Measurements from ENCODE around the gene SLC41A1.
"Not testable (repeated sequence)": the region's sequence is repeated elsewhere in the genome, so short reads cannot be mapped to it uniquely, and the experiment has no call there.

Gene SLC41A1

DNA sequence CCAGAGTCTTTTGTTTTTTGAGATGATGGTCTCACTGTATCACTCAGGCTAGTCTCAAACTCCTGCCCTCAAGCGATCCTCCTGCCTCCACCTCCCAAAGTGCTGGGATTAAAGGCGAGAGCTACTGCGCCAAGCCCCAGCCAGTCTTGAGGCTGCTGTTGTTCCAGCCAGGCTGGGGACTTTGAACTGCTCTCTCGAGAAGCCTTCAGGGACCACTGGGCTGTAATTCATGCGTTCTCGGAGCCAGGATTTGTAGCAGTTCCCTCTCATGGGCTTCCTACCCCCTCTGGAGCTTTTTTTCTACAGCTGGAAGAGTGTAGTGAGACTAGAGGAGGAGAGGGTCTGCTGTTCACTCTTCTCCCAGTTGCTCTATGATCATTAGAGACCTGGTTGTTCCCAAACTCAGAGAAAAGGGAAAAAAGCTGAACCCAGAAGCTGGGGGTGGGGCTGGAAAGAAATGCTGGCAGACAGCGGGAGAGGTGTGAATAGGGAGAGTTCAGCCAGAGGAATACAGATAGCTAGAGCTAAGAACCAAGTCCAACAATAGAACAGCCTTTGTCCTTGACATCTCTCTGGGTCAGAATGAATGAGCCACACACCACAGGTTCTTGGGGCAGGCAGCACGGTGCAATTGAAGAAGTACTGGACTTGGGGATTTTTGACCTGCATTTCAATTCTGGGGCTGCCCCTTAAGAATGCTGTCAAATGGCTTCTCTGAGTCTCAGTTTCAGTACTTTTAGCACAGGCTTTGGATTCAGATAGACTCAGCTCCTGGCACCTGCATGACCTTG is 13.2 kb upstream of the SLC41A1 start:
- H3K79me2 ChIP-seq (ENCODE audit: insufficient read depth, low read length) = no peaks in the 10 kb centered on the region
- no peaks in the 10 kb centered on the region for H3K36me3 ChIP-seq (ENCODE audit: insufficient read depth, low read length)
- no peak overlapping the region for H3K4me3 ChIP-seq (ENCODE audit: low read length, poor library complexity, severe bottlenecking)
- no peaks in the 10 kb centered on the region for H3K27me3 ChIP-seq (ENCODE audit: insufficient read depth, low read length, poor library complexity, severe bottlenecking)
- H4K20me1 ChIP-seq (ENCODE audit: insufficient read depth, low read length, poor library complexity, severe bottlenecking) = no peaks in the 10 kb centered on the region
- H3K9me2 ChIP-seq (replicated peaks; ENCODE audit: low read depth, low read length) = no peaks in the 10 kb centered on the region
- TF ChIP-seq, protein P1, sequence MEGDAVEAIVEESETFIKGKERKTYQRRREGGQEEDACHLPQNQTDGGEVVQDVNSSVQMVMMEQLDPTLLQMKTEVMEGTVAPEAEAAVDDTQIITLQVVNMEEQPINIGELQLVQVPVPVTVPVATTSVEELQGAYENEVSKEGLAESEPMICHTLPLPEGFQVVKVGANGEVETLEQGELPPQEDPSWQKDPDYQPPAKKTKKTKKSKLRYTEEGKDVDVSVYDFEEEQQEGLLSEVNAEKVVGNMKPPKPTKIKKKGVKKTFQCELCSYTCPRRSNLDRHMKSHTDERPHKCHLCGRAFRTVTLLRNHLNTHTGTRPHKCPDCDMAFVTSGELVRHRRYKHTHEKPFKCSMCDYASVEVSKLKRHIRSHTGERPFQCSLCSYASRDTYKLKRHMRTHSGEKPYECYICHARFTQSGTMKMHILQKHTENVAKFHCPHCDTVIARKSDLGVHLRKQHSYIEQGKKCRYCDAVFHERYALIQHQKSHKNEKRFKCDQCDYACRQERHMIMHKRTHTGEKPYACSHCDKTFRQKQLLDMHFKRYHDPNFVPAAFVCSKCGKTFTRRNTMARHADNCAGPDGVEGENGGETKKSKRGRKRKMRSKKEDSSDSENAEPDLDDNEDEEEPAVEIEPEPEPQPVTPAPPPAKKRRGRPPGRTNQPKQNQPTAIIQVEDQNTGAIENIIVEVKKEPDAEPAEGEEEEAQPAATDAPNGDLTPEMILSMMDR (conservative IDR thresholded peaks at IDR 0.05; ENCODE audit: low read length) = no peak
- no peak for TF ChIP-seq EZH2phosphoT487 (IDR thresholded peaks at IDR 0.05; ENCODE audit: borderline replicate concordance)
- H2AFZ ChIP-seq (ENCODE audit: low read length) = no peak overlapping the region
- H3K4me1 ChIP-seq (ENCODE audit: insufficient read depth, low read length, poor library complexity, severe bottlenecking) = peaks cover 21% of the 10 kb centered on the region
- no peaks in the 10 kb centered on the region; the same call in 1 of the 2 replicates for H3F3A ChIP-seq (ENCODE audit: low read depth)
- H3K4me2 ChIP-seq (ENCODE audit: low read depth, low read length, poor library complexity, severe bottlenecking) = no peak overlapping the region
- H3K9me3 ChIP-seq (ENCODE audit: insufficient read depth, low read depth, low read length) = no peaks in the 10 kb centered on the region
- H3K9ac ChIP-seq (ENCODE audit: low read depth, low read length, poor library complexity, severe bottlenecking) = no peak overlapping the region

DNA sequence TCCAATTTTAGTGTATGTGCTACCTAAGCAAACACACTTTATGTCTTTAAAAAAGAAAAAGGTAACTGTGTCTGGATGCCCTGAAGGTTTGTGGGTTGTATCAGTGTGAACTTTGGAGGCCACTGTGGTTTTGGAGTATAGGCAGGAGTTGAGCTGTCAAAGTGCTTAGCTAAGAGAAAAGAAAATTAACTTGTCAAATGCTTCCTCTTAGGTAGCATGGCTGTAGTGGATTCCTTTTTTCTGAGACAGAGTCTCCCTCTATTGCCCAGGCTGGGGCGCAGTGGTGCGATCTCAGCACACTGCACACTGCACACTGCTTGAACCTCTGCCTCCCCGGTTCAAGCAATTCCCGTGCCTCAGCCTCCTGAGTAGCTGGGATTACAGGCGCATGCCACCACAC is 11.2 kb upstream of the SLC41A1 start:
- Histone ChIP-seq H3K9me2 (replicated peaks; ENCODE audit: low read depth, low read length) (0 out of 2 replicates have a peak, but pooled peaks cover 7% of the 10 kb centered on the region), H3F3A (ENCODE audit: low read depth) (no peaks in the 10 kb centered on the region; the same call in 1 of the 2 replicates), H2AFZ (ENCODE audit: low read length) (no peak overlapping the region), H3K9ac (ENCODE audit: low read depth, low read length, poor library complexity, severe bottlenecking) (no peak overlapping the region), H3K4me2 (ENCODE audit: low read depth, low read length, poor library complexity, severe bottlenecking) (peak overlapping the region; percentile 49), H3K4me3 (ENCODE audit: low read length, poor library complexity, severe bottlenecking) (peak overlapping the region; percentile 22), H4K20me1 (ENCODE audit: insufficient read depth, low read length, poor library complexity, severe bottlenecking) (no peaks in the 10 kb centered on the region), H3K9me3 (ENCODE audit: insufficient read depth, low read depth, low read length) (no peaks in the 10 kb centered on the region), H3K79me2 (ENCODE audit: insufficient read depth, low read length) (no peaks in the 10 kb centered on the region), H3K27me3 (ENCODE audit: insufficient read depth, low read length, poor library complexity, severe bottlenecking) (no peaks in the 10 kb centered on the region), H3K36me3 (ENCODE audit: insufficient read depth, low read length) (no peaks in the 10 kb centered on the region), H3K4me1 (ENCODE audit: insufficient read depth, low read length, poor library complexity, severe bottlenecking) (peaks cover 21% of the 10 kb centered on the region)
- TF ChIP-seq EZH2phosphoT487 (IDR thresholded peaks at IDR 0.05; ENCODE audit: borderline replicate concordance) = no peak
- TF ChIP-seq, protein P1 (conservative IDR thresholded peaks at IDR 0.05; ENCODE audit: low read length) = peak; percentile 40

- H3K4me1 ChIP-seq (ENCODE audit: insufficient read depth, low read length, poor library complexity, severe bottlenecking) = peaks cover 21% of the 10 kb centered on the region
- not testable (repeated sequence) for H3F3A ChIP-seq (ENCODE audit: low read depth); H3K27me3 ChIP-seq (ENCODE audit: insufficient read depth, low read length, poor library complexity, severe bottlenecking); H3K9ac ChIP-seq (ENCODE audit: low read depth, low read length, poor library complexity, severe bottlenecking); H4K20me1 ChIP-seq (ENCODE audit: insufficient read depth, low read length, poor library complexity, severe bottlenecking); H3K9me2 ChIP-seq (replicated peaks; ENCODE audit: low read depth, low read length); H3K36me3 ChIP-seq (ENCODE audit: insufficient read depth, low read length); H2AFZ ChIP-seq (ENCODE audit: low read length); H3K9me3 ChIP-seq (ENCODE audit: insufficient read depth, low read depth, low read length); H3K79me2 ChIP-seq (ENCODE audit: insufficient read depth, low read length)
- peak overlapping the region; percentile 49 for H3K4me2 ChIP-seq (ENCODE audit: low read depth, low read length, poor library complexity, severe bottlenecking)
- H3K4me3 ChIP-seq (ENCODE audit: low read length, poor library complexity, severe bottlenecking) = peak overlapping the region; percentile 22
These were observed 10.3 kb upstream of the SLC41A1 start for GRCh38 chr1:205823260-205823659.

GRCh38 chr1:205822397-205822796 is 9.4 kb upstream of the SLC41A1 start:
- Histone ChIP-seq H3K9me2 (replicated peaks; ENCODE audit: low read depth, low read length) (0 out of 2 replicates have a peak, but pooled peaks cover 7% of the 10 kb centered on the region), H3K9ac (ENCODE audit: low read depth, low read length, poor library complexity, severe bottlenecking) (no peak overlapping the region), H3K4me2 (ENCODE audit: low read depth, low read length, poor library complexity, severe bottlenecking) (no peak overlapping the region), H3K4me3 (ENCODE audit: low read length, poor library complexity, severe bottlenecking) (no peak overlapping the region), H4K20me1 (ENCODE audit: insufficient read depth, low read length, poor library complexity, severe bottlenecking) (no peaks in the 10 kb centered on the region), H3K4me1 (ENCODE audit: insufficient read depth, low read length, poor library complexity, severe bottlenecking) (peaks cover 21% of the 10 kb centered on the region), H3K27me3 (ENCODE audit: insufficient read depth, low read length, poor library complexity, severe bottlenecking) (no peaks in the 10 kb centered on the region), H2AFZ (ENCODE audit: low read length) (no peak overlapping the region), H3K79me2 (ENCODE audit: insufficient read depth, low read length) (no peaks in the 10 kb centered on the region), H3F3A (ENCODE audit: low read depth) (no peaks in the 10 kb centered on the region; the same call in 1 of the 2 replicates), H3K36me3 (ENCODE audit: insufficient read depth, low read length) (no peaks in the 10 kb centered on the region), H3K9me3 (ENCODE audit: insufficient read depth, low read depth, low read length) (no peaks in the 10 kb centered on the region)
- TF ChIP-seq EZH2phosphoT487 (IDR thresholded peaks at IDR 0.05; ENCODE audit: borderline replicate concordance) = no peak
- TF ChIP-seq, protein P1 (conservative IDR thresholded peaks at IDR 0.05; ENCODE audit: low read length) = no peak

Data from Loucy (cell line).